Neutrophil (primary cell): ENCODE results near the gene UIMC1.
A peak's percentile ranks its signal among the peaks of the same experiment; 100 is the strongest.

Experiments
- H3K27ac ChIP-seq: fragments of 200-600 bp; sonication (generic); 2 replicates; pipeline ENCODE4 v1.5.1; 2016; ENCODE audit warnings: mild to moderate bottlenecking, moderate library complexity
- H3K27me3 ChIP-seq: fragments of 200-600 bp; sonication (generic); 2 replicates; pipeline ENCODE4 v1.6.0; 2016; ENCODE audit warnings: mild to moderate bottlenecking
- H3K36me3 ChIP-seq: fragments of 200-600 bp; sonication (generic); 2 replicates; pipeline ENCODE4 v1.5.1; 2017
- H3K4me1 ChIP-seq, 2 experiments: fragments of 200-600 bp in 1 of 2; sonication (generic) in 1 of 2; 1 replicate in 1 of 2; 2 replicates in 1 of 2; pipeline versions ENCODE4 v1.5.1 to v1.6.1; 2013 to 2016; ENCODE audit warnings: low read depth in 1 of 2, low read length in 1 of 2, mild to moderate bottlenecking in 1 of 2, moderate library complexity in 1 of 2; ENCODE audit not compliant: control insufficient read depth in 1 of 2, insufficient read depth in 1 of 2
- H3K4me3 ChIP-seq, 2 experiments: fragments of 200-600 bp in 1 of 2; sonication (generic) in 1 of 2; 1 replicate in 1 of 2; 2 replicates in 1 of 2; pipeline ENCODE4 v1.5.1; 2013 to 2016; ENCODE audit warnings: low read depth in 1 of 2, low read length in 1 of 2, mild to moderate bottlenecking in 1 of 2, moderate library complexity in 1 of 2
- H3K9me3 ChIP-seq: fragments of 200-600 bp; sonication (generic); 2 replicates; pipeline ENCODE4 v1.5.1; 2016
- TF ChIP-seq, protein P1 (sequence below): fragments of 200-600 bp; sonication (generic); IDR thresholded peaks from 2 replicates; pipeline ENCODE4 v1.5.1; 2016; ENCODE audit warnings: antibody characterized with exemption

The UIMC1 gene

DNA sequence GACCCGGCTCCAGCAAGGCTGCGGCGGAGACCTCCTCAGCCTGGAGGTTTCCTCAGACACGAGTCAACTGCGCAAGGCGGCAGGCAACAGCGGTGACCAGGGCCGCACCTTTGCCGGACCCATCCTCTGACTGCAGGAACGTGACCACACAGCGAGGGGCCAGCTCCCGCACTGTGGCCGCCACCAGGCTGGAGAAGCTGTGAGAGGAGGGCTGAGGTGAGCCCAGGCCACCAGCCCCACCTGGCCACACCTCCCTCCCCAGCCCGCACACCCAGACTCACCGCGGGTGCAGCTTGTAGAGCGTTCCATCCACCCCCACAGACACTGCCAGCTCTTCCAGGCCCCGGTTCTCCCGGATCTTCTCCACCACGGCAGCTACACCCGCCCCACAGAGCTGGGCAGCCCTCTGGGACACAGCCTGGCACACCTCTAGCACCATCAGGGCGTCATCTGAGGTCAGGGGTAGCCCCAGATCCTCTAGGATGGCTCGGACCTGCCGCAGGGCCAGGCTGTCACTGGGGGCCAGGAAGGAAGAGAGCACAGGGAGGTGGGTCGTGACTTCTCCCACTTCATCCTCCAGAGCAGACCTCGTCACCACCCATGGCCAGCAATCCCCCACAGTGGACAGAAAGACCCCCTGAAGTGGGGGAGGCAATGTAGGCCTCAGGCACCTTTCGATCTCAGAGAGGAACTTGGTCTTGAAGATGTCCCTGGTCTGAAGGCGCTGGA lies 125.4 kb downstream of the UIMC1 start:
- Histone ChIP-seq H3K4me3 (no peak overlapping the region), H3K36me3 (peaks cover 75% of the 10 kb centered on the region), H3K4me1 (peaks cover 15 to 17% of the 10 kb centered on the region in 2 experiments), H3K27me3 (no peaks in the 10 kb centered on the region), H3K27ac (peak overlapping the region; percentile 88), H3K9me3 (no peaks in the 10 kb centered on the region)
- TF ChIP-seq, protein P1, sequence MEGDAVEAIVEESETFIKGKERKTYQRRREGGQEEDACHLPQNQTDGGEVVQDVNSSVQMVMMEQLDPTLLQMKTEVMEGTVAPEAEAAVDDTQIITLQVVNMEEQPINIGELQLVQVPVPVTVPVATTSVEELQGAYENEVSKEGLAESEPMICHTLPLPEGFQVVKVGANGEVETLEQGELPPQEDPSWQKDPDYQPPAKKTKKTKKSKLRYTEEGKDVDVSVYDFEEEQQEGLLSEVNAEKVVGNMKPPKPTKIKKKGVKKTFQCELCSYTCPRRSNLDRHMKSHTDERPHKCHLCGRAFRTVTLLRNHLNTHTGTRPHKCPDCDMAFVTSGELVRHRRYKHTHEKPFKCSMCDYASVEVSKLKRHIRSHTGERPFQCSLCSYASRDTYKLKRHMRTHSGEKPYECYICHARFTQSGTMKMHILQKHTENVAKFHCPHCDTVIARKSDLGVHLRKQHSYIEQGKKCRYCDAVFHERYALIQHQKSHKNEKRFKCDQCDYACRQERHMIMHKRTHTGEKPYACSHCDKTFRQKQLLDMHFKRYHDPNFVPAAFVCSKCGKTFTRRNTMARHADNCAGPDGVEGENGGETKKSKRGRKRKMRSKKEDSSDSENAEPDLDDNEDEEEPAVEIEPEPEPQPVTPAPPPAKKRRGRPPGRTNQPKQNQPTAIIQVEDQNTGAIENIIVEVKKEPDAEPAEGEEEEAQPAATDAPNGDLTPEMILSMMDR, result no peak

DNA sequence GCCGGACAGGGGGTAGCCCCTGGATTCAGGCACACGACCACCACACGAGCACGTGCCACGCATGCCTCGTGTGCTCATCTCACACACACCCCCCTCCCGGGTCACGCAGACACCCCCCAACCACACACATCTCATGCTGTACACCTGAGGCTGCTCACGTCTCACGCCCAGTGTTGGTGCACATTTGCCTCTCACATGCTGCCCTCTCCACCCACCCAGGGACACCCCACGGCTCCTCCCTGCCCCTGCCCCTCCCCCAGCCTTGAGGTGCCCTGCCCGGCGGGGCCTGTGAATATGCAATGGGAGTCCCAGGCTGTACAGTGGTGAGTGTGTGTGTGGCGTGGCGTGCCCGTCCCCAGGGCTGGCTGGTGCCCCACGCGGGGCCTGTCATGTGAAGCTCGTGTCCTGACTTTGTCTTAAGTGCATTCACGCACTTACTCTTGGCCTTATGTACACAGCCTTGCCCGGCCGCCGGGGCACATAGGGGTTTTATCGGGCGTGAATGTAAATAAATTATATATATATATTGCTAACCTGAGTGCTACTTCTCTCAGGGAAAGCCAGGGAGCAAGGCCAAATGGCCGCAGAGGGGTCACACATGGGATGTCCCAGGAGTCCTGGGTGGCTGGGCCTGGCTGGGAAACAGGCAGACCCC lies 126.1 kb downstream of the UIMC1 start:
- TF ChIP-seq, protein P1, result no peak
- Histone ChIP-seq H3K27me3 (no peaks in the 10 kb centered on the region), H3K9me3 (no peaks in the 10 kb centered on the region), H3K27ac (peak overlapping the region; percentile 88), H3K36me3 (peaks cover 68% of the 10 kb centered on the region), H3K4me3 (no peak overlapping the region), H3K4me1 (peaks cover 8 to 18% of the 10 kb centered on the region in 2 experiments)

DNA sequence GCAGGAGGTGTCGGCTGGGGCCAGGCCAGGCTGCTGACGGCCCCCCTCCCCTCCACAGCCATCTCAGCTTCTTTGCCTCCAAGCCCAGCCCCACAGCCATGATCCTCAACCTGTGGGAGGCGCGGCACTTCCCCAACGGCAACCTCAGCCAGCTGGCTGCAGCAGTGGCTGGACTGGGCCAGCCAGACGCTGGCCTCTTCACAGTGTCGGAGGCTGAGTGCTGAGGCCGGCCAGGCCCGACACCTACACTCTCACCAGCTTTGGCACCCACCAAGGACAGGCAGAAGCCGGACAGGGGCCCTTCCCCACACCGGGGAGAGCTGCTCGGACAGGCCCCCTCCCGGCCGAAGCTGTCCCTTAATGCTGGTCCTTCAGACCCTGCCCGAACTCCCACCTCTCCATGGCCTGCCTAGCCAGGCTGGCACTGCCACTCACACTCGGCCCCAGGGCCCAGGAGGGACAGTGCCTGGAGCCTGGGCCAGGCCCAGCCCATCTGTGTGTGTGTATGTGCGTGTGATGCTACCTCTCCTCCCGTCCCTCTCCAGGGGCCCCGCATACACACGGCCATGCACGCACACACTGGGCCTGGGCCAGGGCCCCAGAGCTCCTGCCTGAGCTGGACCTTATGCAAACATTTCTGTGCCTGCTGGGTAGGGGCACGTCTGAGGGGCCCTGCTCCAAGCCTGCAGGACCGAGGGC lies 126.8 kb downstream of the UIMC1 start:
- no peak overlapping the region for H3K4me3 ChIP-seq
- peaks cover 61% of the 10 kb centered on the region for H3K36me3 ChIP-seq
- TF ChIP-seq, protein P1, result no peak
- no peaks in the 10 kb centered on the region for H3K27me3 ChIP-seq
- H3K9me3 ChIP-seq, result no peaks in the 10 kb centered on the region
- peaks cover 1 to 14% of the 10 kb centered on the region in 2 experiments for H3K4me1 ChIP-seq
- peak overlapping the region; percentile 88 for H3K27ac ChIP-seq

DNA sequence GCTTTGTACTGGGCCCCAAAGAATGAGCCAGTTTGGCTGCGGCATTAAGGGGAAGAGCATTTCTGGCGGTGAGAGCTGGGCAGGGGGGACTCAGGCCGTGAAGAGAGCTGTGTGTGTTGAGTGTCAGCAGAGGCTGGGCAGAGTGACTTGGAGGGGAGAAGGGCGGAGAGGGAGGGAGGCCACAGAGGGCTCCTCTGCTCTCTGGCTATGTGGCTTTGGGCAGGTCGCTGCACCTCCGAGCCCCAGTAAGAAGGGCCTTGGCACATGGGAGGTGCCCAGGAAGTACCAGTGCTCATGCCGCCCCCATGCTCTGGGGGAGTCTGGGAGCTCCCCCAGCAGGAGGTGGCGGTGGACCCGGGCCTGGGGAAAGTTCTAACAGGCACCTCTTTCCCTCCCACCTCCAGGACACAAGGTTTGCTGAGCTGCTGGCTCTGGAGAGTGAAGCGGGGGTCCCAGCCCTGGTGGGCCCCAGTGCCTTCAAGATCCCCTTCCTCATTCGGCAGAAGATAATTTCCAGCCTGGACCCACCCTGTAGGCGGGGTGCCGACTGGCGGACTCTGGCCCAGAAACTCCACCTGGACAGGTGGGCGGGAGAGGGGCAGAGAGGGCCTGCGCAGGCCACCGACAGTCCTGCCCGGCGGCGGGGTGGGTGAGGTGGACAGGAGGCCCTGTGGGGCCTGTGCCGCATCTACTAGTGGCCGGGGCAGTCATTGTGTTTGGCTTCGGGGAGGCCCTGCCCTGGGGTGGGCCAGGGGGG lies 127.5 kb downstream of the UIMC1 start:
- Histone ChIP-seq H3K27me3 (no peaks in the 10 kb centered on the region), H3K4me1 (peaks cover 0 to 13% of the 10 kb centered on the region in 2 experiments), H3K27ac (peak overlapping the region; percentile 88), H3K9me3 (no peaks in the 10 kb centered on the region), H3K36me3 (peaks cover 54% of the 10 kb centered on the region), H3K4me3 (no peak overlapping the region)
- TF ChIP-seq, protein P1, result no peak

DNA sequence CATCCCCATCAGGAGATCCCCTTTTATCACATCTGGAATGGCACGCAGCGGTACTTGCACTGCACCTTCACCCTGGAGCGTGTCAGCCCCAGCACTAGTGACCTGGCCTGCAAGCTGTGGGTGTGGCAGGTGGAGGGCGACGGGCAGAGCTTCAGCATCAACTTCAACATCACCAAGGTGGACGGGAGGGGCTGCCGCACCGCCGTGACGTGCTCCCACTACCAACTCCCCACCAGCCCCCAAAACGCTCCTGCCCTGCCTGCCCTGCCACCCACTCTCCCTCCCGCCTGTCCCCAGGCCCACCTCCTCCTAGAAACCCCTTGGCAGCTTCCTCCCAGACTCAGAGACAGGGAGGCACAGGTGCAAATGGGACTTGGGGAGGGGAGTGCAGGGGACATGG lies 128.1 kb downstream of the UIMC1 start:
- TF ChIP-seq, protein P1, result no peak
- H3K36me3 ChIP-seq, result peaks cover 47% of the 10 kb centered on the region
- H3K9me3 ChIP-seq, result no peaks in the 10 kb centered on the region
- no peaks in the 10 kb centered on the region for H3K27me3 ChIP-seq
- peak overlapping the region; percentile 88 for H3K27ac ChIP-seq
- H3K4me1 ChIP-seq, result peaks cover 0 to 13% of the 10 kb centered on the region in 2 experiments
- no peak overlapping the region for H3K4me3 ChIP-seq
